ENCODE measurements around the gene NEUROD4. TPM values are rescaled to one million over a fixed set of nuclear protein-coding genes. Genes with fewer than 3 reads are reported as not detected.
"Not testable (repeated sequence)": the region's sequence is repeated elsewhere in the genome, so short reads cannot be mapped to it uniquely, and the experiment has no call there.

Gene NEUROD4
- total RNA-seq, 2 donors from 2014 or later: not detected

GRCh38 chr12:54984658-54985376 is 35.0 kb upstream of the NEUROD4 start, which contains the start of gene TESPA1:
Gene TESPA1, minus strand, starts transcription at chr12:54984762. Its CDS starts 10,200 bp downstream, at chr12:54974562.
- peaks cover 0 to 11% of the 10 kb centered on the region in 2 donors for H3K4me1 ChIP-seq
- H3K36me3 ChIP-seq: no peaks in the 10 kb centered on the region
- no peak within 1 kb of the TSS for H3K27ac ChIP-seq
- no peak within 1 kb of the TSS for H3K4me3 ChIP-seq
- H3K27me3 ChIP-seq: no peaks in the 10 kb centered on the region
- peak; percentile 60 for DNase-seq (ENCODE audit: low spot score)
- no peaks in the 10 kb centered on the region for H3K9me3 ChIP-seq
- no peak for TF ChIP-seq CTCF (IDR thresholded peaks at IDR 0.05)

- DNase-seq (ENCODE audit: low spot score); H3K9me3 ChIP-seq; H3K4me3 ChIP-seq; H3K36me3 ChIP-seq; H3K27ac ChIP-seq; H3K27me3 ChIP-seq: not testable (repeated sequence)
- H3K4me1 ChIP-seq: peaks cover 0 to 11% of the 10 kb centered on the region in 2 donors
Observed at GRCh38 chr12:54986773-54987172, 33.0 kb upstream of the NEUROD4 start.

GRCh38 chr12:54987611-54988231 is 32.1 kb upstream of the NEUROD4 start:
- no peak for DNase-seq (ENCODE audit: low spot score)
- H3K27ac ChIP-seq: no peak overlapping the region

GRCh38 chr12:54988402-54989054 is 31.2 kb upstream of the NEUROD4 start:
- Histone ChIP-seq H3K9me3 (no peaks in the 10 kb centered on the region), H3K27ac (no peak overlapping the region), H3K4me1 (peaks cover 0 to 11% of the 10 kb centered on the region in 2 donors), H3K27me3 (no peaks in the 10 kb centered on the region), H3K4me3 (no peak overlapping the region), H3K36me3 (no peaks in the 10 kb centered on the region)
- no peak for TF ChIP-seq CTCF (IDR thresholded peaks at IDR 0.05)
- peak; percentile 63 for DNase-seq (ENCODE audit: low spot score)

More at GRCh38 chr12:54987611-54988231, 32.1 kb upstream of the NEUROD4 start:
- Histone ChIP-seq H3K4me3 (no peak overlapping the region), H3K9me3 (no peaks in the 10 kb centered on the region), H3K36me3 (no peaks in the 10 kb centered on the region), H3K27me3 (no peaks in the 10 kb centered on the region), H3K4me1 (peaks cover 0 to 11% of the 10 kb centered on the region in 2 donors)
- no peak for TF ChIP-seq CTCF (IDR thresholded peaks at IDR 0.05)

GRCh38 chr12:54989829-54990228 is 29.9 kb upstream of the NEUROD4 start:
- Histone ChIP-seq H3K27me3 (no peaks in the 10 kb centered on the region), H3K9me3 (no peaks in the 10 kb centered on the region), H3K4me1 (peaks cover 0 to 5% of the 10 kb centered on the region in 2 donors), H3K36me3 (no peaks in the 10 kb centered on the region), H3K4me3 (no peak overlapping the region), H3K27ac (no peak overlapping the region)
- DNase-seq (ENCODE audit: low spot score): no peak
- TF ChIP-seq CTCF (IDR thresholded peaks at IDR 0.05): no peak

Measured in right atrium auricular region (tissue), 2 donors.